Karpas-422 (cell line): ENCODE data around the gene UNC5B. TPM values are rescaled to one million over a fixed set of nuclear protein-coding genes. Genes with fewer than 3 reads are reported as not detected.

ENCODE experiments used
- DNase-seq: peaks from one replicate; pipeline ENCODE4 v3.0.0-alpha.2; 2015
- H2AFZ ChIP-seq: fragments of 200-600 bp; sonication (generic); 2 replicates; pipeline ENCODE4 v1.6.1; 2014; ENCODE audit warnings: antibody characterized with exemption, low read length, mixed read lengths
- H3K27ac ChIP-seq: fragments of 200-600 bp; sonication (generic); 2 replicates; pipeline ENCODE4 v1.5.1; 2014; ENCODE audit warnings: mild to moderate bottlenecking, low read length, moderate library complexity
- H3K27me3 ChIP-seq: fragments of 200-600 bp; sonication (generic); 2 replicates; pipeline ENCODE4 v1.6.1; 2014; ENCODE audit warnings: low read length, mixed read lengths
- H3K36me3 ChIP-seq: fragments of 200-600 bp; sonication (generic); 2 replicates; pipeline ENCODE4 v1.6.1; 2014; ENCODE audit warnings: low read length, mixed read lengths; ENCODE audit not compliant: insufficient read depth
- H3K4me1 ChIP-seq: fragments of 200-600 bp; sonication (generic); 2 replicates; pipeline ENCODE4 v1.6.1; 2014; ENCODE audit warnings: mild to moderate bottlenecking, low read length, mixed read lengths
- H3K4me2 ChIP-seq: fragments of 200-600 bp; sonication (generic); 2 replicates; pipeline ENCODE4 v1.6.1; 2014; ENCODE audit warnings: low read length, low read depth, mild to moderate bottlenecking; ENCODE audit not compliant: poor library complexity, severe bottlenecking
- H3K4me3 ChIP-seq: fragments of 200-600 bp; sonication (generic); 2 replicates; pipeline ENCODE4 v1.5.1; 2014; ENCODE audit warnings: mild to moderate bottlenecking, antibody characterized with exemption, low read length, mixed read lengths
- H3K79me2 ChIP-seq: fragments of 200-600 bp; sonication (generic); 2 replicates; pipeline ENCODE4 v1.6.1; 2014; ENCODE audit warnings: mild to moderate bottlenecking, low read length, mixed read lengths
- H3K9ac ChIP-seq: fragments of 200-600 bp; sonication (generic); 2 replicates; pipeline ENCODE4 v1.6.0; 2014; ENCODE audit warnings: low read length
- H3K9me2 ChIP-seq: fragments of 200-600 bp; sonication (generic), shearing (Covaris generic); replicated peaks from 2 replicates; pipeline ENCODE4 v1.6.0; 2014; ENCODE audit warnings: mild to moderate bottlenecking, low read length, moderate library complexity; ENCODE audit not compliant: insufficient read depth
- H3K9me3 ChIP-seq: fragments of 300-700, 200-600 bp; sonication (generic); 2 replicates; pipeline ENCODE4 v1.6.1; 2014; ENCODE audit warnings: low read length, mixed read lengths
- H4K20me1 ChIP-seq: fragments of 200-600 bp; sonication (generic); 2 replicates; pipeline ENCODE4 v1.6.1; 2014; ENCODE audit warnings: mild to moderate bottlenecking, antibody characterized with exemption, low read length, low read depth; ENCODE audit not compliant: insufficient read depth
- total RNA-seq: library from RNA; depleted of rRNA; stranded (reverse); fragments of >200 nt; shearing (Covaris generic); gene quantifications from 2 replicates; pipeline ENCODE4 v1.2.3, GENCODE V29; 2014; ENCODE audit warnings: low replicate concordance

UNC5B gene
- total RNA-seq, 1 experiment from 2014 or later: not detected

DNA sequence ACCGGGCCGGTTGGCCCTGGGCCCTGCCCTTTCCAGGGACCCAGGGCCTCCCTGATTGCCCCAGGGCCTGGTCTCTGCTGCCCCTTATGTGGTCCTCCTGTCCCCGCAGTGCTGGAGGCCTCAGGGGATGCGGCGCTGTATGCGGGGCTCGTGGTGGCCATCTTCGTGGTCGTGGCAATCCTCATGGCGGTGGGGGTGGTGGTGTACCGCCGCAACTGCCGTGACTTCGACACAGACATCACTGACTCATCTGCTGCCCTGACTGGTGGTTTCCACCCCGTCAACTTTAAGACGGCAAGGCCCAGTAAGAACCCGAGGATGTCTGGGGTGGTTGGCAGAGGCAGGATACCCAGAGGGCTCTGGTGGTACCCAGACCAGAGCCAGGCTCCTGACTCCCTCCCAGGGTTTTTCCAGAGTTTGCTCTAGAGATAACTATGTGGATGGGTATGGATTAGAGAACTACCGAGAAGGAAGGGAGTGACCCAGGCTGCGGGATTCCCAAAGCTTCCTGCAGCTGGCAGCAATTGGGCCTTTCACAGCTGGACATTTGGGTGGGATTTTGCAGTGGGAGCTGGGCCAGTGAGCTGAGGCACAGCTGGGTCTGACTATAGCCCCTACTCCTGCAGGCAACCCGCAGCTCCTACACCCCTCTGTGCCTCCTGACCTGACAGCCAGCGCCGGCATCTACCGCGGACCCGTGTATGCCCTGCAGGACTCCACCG, 78.6 kb downstream of the UNC5B start:
- no peaks in the 10 kb centered on the region for H3K27me3 ChIP-seq
- no peak overlapping the region for H3K4me2 ChIP-seq
- H3K9me2 ChIP-seq: no peaks in the 10 kb centered on the region
- H3K4me1 ChIP-seq: peaks cover 3% of the 10 kb centered on the region; the same call in 1 of the 2 replicates
- no peaks in the 10 kb centered on the region for H3K36me3 ChIP-seq
- DNase-seq: no peak
- no peak overlapping the region for H3K4me3 ChIP-seq
- H3K9me3 ChIP-seq: no peaks in the 10 kb centered on the region
- H3K79me2 ChIP-seq: no peaks in the 10 kb centered on the region
- H3K27ac ChIP-seq: no peak overlapping the region
- no peaks in the 10 kb centered on the region; the same call in 1 of the 2 replicates for H4K20me1 ChIP-seq
- H2AFZ ChIP-seq: no peak overlapping the region
- H3K9ac ChIP-seq: no peak overlapping the region

DNA sequence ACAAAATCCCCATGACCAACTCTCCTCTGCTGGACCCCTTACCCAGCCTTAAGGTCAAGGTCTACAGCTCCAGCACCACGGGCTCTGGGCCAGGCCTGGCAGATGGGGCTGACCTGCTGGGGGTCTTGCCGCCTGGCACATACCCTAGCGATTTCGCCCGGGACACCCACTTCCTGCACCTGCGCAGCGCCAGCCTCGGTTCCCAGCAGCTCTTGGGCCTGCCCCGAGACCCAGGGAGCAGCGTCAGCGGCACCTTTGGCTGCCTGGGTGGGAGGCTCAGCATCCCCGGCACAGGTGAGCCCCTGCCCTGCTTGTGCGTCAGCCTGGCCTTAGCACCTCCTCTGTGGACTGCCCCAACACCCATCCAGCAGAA, 79.1 kb downstream of the UNC5B start:
- H3K4me3 ChIP-seq: no peak overlapping the region
- H3K4me2 ChIP-seq: no peak overlapping the region
- no peaks in the 10 kb centered on the region for H3K79me2 ChIP-seq
- H3K9ac ChIP-seq: no peak overlapping the region
- no peak for DNase-seq
- peaks cover 3% of the 10 kb centered on the region; the same call in 1 of the 2 replicates for H3K4me1 ChIP-seq
- H3K36me3 ChIP-seq: no peaks in the 10 kb centered on the region
- H3K9me2 ChIP-seq: no peaks in the 10 kb centered on the region
- H3K27me3 ChIP-seq: no peaks in the 10 kb centered on the region
- no peak overlapping the region for H2AFZ ChIP-seq
- no peak overlapping the region for H3K27ac ChIP-seq
- H3K9me3 ChIP-seq: no peaks in the 10 kb centered on the region
- no peaks in the 10 kb centered on the region; the same call in 1 of the 2 replicates for H4K20me1 ChIP-seq

DNA sequence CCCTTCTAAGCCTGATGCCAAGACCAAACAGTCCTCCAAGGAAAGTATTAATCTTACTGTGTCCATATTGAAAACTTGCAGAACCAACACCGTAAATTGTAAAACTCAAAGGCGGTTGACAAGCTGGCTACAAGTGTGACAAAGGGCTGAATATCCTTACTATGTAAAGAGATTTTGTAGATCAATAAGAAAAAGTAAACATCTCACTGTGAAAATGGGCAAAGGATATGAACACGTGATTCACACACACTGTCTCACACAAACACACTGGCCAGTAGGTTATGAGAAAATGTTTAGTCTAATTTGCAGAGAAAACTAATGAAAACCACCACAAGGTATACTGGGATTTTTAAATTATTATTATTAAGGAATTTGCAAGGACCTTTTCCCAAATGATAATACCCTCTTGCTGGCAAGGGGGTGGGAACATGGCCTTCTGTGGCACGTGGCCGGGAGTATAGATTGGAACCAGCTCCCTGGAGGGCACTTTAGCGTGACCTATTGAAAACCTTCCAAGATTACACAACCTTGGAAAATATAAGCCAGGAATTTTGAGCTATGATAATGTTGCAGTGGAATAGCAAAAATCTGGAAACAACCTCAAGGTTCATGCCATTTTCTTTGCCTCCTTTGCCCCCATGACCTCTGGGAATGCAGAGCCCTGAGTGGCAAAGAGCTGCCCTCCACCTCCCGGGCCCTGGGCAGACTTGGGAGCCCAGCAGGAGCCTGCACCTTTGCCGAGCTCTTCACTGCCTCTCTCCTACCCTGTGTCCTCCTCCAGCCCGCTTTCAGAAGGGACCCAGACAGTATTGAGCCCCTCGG, 80.5 kb downstream of the UNC5B start:
- Histone ChIP-seq H3K9ac (no peak overlapping the region), H3K4me3 (no peak overlapping the region), H4K20me1 (no peaks in the 10 kb centered on the region; the same call in 1 of the 2 replicates), H3K79me2 (no peaks in the 10 kb centered on the region), H3K4me2 (no peak overlapping the region), H3K9me2 (no peaks in the 10 kb centered on the region), H3K36me3 (no peaks in the 10 kb centered on the region), H3K9me3 (no peaks in the 10 kb centered on the region), H3K27ac (no peak overlapping the region), H3K27me3 (no peaks in the 10 kb centered on the region), H3K4me1 (peaks cover 3% of the 10 kb centered on the region; the same call in 1 of the 2 replicates), H2AFZ (no peak overlapping the region)
- DNase-seq: no peak

DNA sequence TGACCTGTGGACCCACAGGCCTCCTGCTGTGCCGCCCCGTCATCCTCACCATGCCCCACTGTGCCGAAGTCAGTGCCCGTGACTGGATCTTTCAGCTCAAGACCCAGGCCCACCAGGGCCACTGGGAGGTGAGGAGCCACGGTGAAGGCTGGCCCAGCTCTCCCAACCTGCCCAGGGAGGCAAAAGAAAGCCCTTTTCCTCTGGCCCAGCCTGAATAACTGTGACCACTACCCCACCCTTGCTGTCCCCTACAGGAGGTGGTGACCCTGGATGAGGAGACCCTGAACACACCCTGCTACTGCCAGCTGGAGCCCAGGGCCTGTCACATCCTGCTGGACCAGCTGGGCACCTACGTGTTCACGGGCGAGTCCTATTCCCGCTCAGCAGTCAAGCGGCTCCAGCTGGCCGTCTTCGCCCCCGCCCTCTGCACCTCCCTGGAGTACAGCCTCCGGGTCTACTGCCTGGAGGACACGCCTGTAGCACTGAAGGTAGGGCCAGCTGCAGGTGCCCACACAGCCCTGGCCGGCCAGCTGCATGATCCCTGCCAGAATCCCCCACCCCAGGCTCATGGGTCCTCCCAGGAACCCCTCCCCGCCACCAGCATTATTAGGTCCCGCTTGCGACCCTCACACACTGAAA, 81.2 kb downstream of the UNC5B start:
- Histone ChIP-seq H3K9me2 (no peaks in the 10 kb centered on the region), H3K9ac (no peak overlapping the region), H3K4me3 (no peak overlapping the region), H3K4me1 (peaks cover under 1% of the 10 kb centered on the region; the same call in 1 of the 2 replicates), H3K27ac (no peak overlapping the region), H3K79me2 (no peaks in the 10 kb centered on the region), H3K36me3 (no peaks in the 10 kb centered on the region), H4K20me1 (no peaks in the 10 kb centered on the region; the same call in 1 of the 2 replicates), H2AFZ (no peak overlapping the region), H3K27me3 (no peaks in the 10 kb centered on the region), H3K4me2 (no peak overlapping the region), H3K9me3 (no peaks in the 10 kb centered on the region)
- DNase-seq: no peak

DNA sequence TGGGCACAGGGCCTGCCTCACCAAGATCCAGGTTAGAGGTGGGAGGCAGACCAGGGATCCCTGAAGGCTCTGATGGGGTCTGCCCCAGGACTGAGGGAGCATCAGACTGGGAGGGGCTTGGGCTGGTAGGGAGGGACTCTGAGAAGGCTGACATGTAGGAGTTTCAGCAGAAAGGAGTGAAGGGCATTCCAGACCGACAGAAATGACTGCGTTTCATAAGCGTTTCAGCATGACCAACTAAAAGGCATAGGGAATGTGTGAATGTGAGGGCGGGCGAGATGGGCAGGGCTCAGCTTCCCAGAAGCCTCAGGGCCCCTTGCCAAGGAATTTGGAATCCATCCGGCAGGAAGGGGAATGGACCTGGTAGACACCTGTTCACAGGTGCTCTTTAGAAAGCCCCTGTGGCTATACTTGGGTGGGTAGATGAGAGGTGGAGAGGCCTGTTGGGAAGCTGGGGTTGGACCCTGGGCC, 81.8 kb downstream of the UNC5B start:
- Histone ChIP-seq H3K27me3 (no peaks in the 10 kb centered on the region), H3K27ac (no peak overlapping the region), H3K36me3 (no peaks in the 10 kb centered on the region), H4K20me1 (no peaks in the 10 kb centered on the region; the same call in 1 of the 2 replicates), H3K9ac (no peak overlapping the region), H3K9me3 (no peaks in the 10 kb centered on the region), H3K9me2 (no peaks in the 10 kb centered on the region), H3K4me1 (no peaks in the 10 kb centered on the region), H2AFZ (no peak overlapping the region), H3K79me2 (no peaks in the 10 kb centered on the region), H3K4me2 (no peak overlapping the region), H3K4me3 (no peak overlapping the region)
- no peak for DNase-seq

DNA sequence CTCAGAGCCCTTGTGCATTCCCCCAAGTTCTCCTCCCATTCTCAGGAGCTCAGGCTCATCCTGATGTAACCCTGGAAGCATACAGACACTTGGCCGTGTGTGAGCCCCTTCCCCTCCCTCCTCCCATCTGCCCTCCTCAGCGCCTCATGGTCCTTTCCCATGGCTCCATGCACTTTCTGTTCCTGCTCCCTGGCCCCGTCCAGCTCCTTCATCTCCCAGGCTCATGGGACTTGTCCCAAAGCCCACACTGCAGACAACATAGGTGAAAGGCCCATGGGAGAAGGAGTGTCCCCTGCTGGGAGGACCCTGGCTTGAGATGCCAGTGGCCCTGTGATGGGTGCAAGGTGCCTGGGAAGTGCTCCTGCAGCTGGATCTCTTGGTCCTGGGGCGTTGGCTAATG, 82.5 kb downstream of the UNC5B start:
- Histone ChIP-seq H3K27ac (no peak overlapping the region), H3K4me1 (no peaks in the 10 kb centered on the region), H3K27me3 (no peaks in the 10 kb centered on the region), H3K4me3 (no peak overlapping the region), H3K36me3 (no peaks in the 10 kb centered on the region), H3K79me2 (no peaks in the 10 kb centered on the region), H2AFZ (no peak overlapping the region), H3K9me3 (no peaks in the 10 kb centered on the region), H4K20me1 (no peaks in the 10 kb centered on the region; the same call in 1 of the 2 replicates), H3K9me2 (no peaks in the 10 kb centered on the region), H3K4me2 (no peak overlapping the region), H3K9ac (no peak overlapping the region)
- no peak for DNase-seq

DNA sequence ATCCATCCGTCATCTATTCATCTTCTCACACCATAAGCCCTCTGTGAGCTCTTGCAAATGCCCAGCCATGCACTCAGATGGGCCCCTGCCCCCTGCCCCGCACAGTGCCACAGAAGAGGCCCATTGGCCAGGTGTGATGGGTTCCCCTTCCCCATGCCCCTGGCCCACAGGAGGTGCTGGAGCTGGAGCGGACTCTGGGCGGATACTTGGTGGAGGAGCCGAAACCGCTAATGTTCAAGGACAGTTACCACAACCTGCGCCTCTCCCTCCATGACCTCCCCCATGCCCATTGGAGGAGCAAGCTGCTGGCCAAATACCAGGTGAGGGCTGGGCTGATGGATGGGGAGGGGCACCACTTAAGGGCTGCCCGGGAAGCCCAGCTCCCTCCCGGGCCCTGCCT, 83.3 kb downstream of the UNC5B start:
- no peaks in the 10 kb centered on the region for H3K36me3 ChIP-seq
- no peaks in the 10 kb centered on the region for H3K4me1 ChIP-seq
- no peak overlapping the region for H3K4me3 ChIP-seq
- H3K9me2 ChIP-seq: no peaks in the 10 kb centered on the region
- H3K9ac ChIP-seq: no peak overlapping the region
- no peak for DNase-seq
- no peak overlapping the region for H3K27ac ChIP-seq
- no peaks in the 10 kb centered on the region for H3K9me3 ChIP-seq
- no peaks in the 10 kb centered on the region for H3K79me2 ChIP-seq
- no peaks in the 10 kb centered on the region for H3K27me3 ChIP-seq
- no peak overlapping the region for H2AFZ ChIP-seq
- H4K20me1 ChIP-seq: no peaks in the 10 kb centered on the region; the same call in 1 of the 2 replicates
- H3K4me2 ChIP-seq: no peak overlapping the region

DNA sequence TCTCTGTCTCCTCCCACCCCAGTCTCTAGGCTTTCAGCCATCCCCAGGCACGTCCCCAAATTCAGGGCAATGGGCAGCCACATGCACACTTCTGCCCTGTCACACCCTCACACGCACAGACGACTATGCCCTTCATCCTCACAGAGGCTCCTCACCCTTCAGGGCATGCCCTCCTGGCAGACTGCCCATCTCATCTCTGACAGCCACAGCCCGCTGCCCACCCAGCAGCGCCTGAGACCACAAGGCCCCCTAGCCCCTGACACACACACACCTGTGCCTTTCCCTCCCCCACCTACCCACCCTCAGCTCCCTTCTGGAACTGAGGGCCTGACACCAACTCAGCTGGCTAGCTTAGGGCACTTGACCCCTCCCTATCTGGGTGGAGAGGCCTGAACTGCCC, 83.7 kb downstream of the UNC5B start:
- H3K4me3 ChIP-seq: no peak overlapping the region
- no peak overlapping the region for H3K4me2 ChIP-seq
- no peaks in the 10 kb centered on the region for H3K36me3 ChIP-seq
- H3K79me2 ChIP-seq: no peaks in the 10 kb centered on the region
- H4K20me1 ChIP-seq: no peaks in the 10 kb centered on the region; the same call in 1 of the 2 replicates
- H3K9me3 ChIP-seq: no peaks in the 10 kb centered on the region
- no peak overlapping the region for H3K27ac ChIP-seq
- DNase-seq: no peak
- no peaks in the 10 kb centered on the region for H3K9me2 ChIP-seq
- no peak overlapping the region for H2AFZ ChIP-seq
- no peak overlapping the region for H3K9ac ChIP-seq
- H3K4me1 ChIP-seq: no peaks in the 10 kb centered on the region
- H3K27me3 ChIP-seq: no peaks in the 10 kb centered on the region
